Ascending aorta (tissue), 2 donors: ENCODE results near the gene NELL1. TPM values are rescaled to one million over a fixed set of nuclear protein-coding genes. Genes with fewer than 3 reads are reported as not detected.

Experiments
- DNase-seq, 2 donors: peaks; one replicate each; pipeline ENCODE4 v3.0.0-alpha.2; 2019; ENCODE audit warnings: low spot score in 2 of 2
- H3K27ac ChIP-seq, 2 donors: fragments of 200-600 bp; sonication (generic); one replicate each; pipeline ENCODE4 v1.5.1; 2016 to 2017; ENCODE audit warnings: mild to moderate bottlenecking in 1 of 2
- H3K27me3 ChIP-seq: fragments of 200-600 bp; sonication (generic); one replicate; pipeline ENCODE4 v1.5.1; 2017
- H3K36me3 ChIP-seq, 2 donors: fragments of 200-600 bp; sonication (generic); one replicate each; pipeline ENCODE4 v1.5.1; 2016
- H3K4me1 ChIP-seq, 2 donors: fragments of 200-600 bp; sonication (generic); one replicate each; pipeline ENCODE4 v1.5.1; 2016 to 2017; ENCODE audit warnings: mild to moderate bottlenecking in 1 of 2
- H3K4me3 ChIP-seq, 2 donors: fragments of 200-600 bp; sonication (generic); one replicate each; pipeline ENCODE4 v1.5.1; 2016 to 2017; ENCODE audit warnings: mild to moderate bottlenecking in 1 of 2
- H3K9me3 ChIP-seq, 2 donors: fragments of 200-600 bp; sonication (generic); one replicate each; pipeline ENCODE4 v1.5.1; 2016
- CTCF ChIP-seq, 3 experiments: fragments of 200-600 bp in 2 of 3; fragments of 450-650 bp in 1 of 3; sonication (generic) in 2 of 3; IDR thresholded peaks; one replicate each; pipeline ENCODE4 v1.5.1; 2016 to 2019; ENCODE audit warnings: antibody characterized with exemption in 3 of 3, mild to moderate bottlenecking in 1 of 3, moderate library complexity in 1 of 3
- intact Hi-C: fragments of 100-400 bp; cut with DNase I; formaldehyde crosslinking; loops from one replicate; pipeline ENCODE4 v1.15.1; 2023
- total RNA-seq: library from RNA; depleted of rRNA; stranded (reverse); fragments of >200 nt; gene quantifications from one replicate; pipeline ENCODE4 v1.1.0, GENCODE V29; 2016

The NELL1 gene
- total RNA-seq, 1 donor from 2014 or later: not detected

- Histone ChIP-seq H3K27me3 (no peaks in the 10 kb centered on the region), H3K27ac (no peak overlapping the region), H3K4me3 (no peak overlapping the region), H3K4me1 (no peaks in the 10 kb centered on the region), H3K36me3 (no peaks in the 10 kb centered on the region), H3K9me3 (no peaks in the 10 kb centered on the region)
- TF ChIP-seq CTCF (IDR thresholded peaks at IDR 0.05): no peak
- intact Hi-C loops: no loop called here
- no peak for DNase-seq
Observed at GRCh38 chr11:21485426-21485825, 816.0 kb downstream of the NELL1 start.

- Histone ChIP-seq H3K4me1 (no peaks in the 10 kb centered on the region), H3K4me3 (no peak overlapping the region), H3K27me3 (no peaks in the 10 kb centered on the region), H3K27ac (no peak overlapping the region), H3K36me3 (no peaks in the 10 kb centered on the region), H3K9me3 (no peaks in the 10 kb centered on the region)
- TF ChIP-seq CTCF (IDR thresholded peaks at IDR 0.05): no peak
- no peak for DNase-seq
- intact Hi-C loops: no loop called here
Observed at GRCh38 chr11:21489416-21490115, 820.2 kb downstream of the NELL1 start.

- H3K9me3 ChIP-seq: no peaks in the 10 kb centered on the region
- H3K27me3 ChIP-seq: no peaks in the 10 kb centered on the region
- no peaks in the 10 kb centered on the region for H3K4me1 ChIP-seq
- H3K4me3 ChIP-seq: no peak overlapping the region
- H3K27ac ChIP-seq: no peak overlapping the region
- intact Hi-C loops: no loop called here
- H3K36me3 ChIP-seq: no peaks in the 10 kb centered on the region
- DNase-seq: no peak
- TF ChIP-seq CTCF (IDR thresholded peaks at IDR 0.05): no peak
Observed at GRCh38 chr11:21492931-21493330, 823.5 kb downstream of the NELL1 start.

GRCh38 chr11:21494946-21495345 lies 825.6 kb downstream of the NELL1 start:
- Histone ChIP-seq H3K4me1 (no peaks in the 10 kb centered on the region), H3K4me3 (no peak overlapping the region), H3K36me3 (no peaks in the 10 kb centered on the region), H3K27me3 (no peaks in the 10 kb centered on the region), H3K27ac (no peak overlapping the region), H3K9me3 (no peaks in the 10 kb centered on the region)
- intact Hi-C loops: no loop called here
- no peak for DNase-seq
- TF ChIP-seq CTCF (IDR thresholded peaks at IDR 0.05): no peak

- no peak overlapping the region for H3K4me3 ChIP-seq
- H3K27ac ChIP-seq: no peak overlapping the region
- intact Hi-C loops: no loop called here
- H3K9me3 ChIP-seq: no peaks in the 10 kb centered on the region
- TF ChIP-seq CTCF (IDR thresholded peaks at IDR 0.05): no peak
- no peaks in the 10 kb centered on the region for H3K27me3 ChIP-seq
- no peaks in the 10 kb centered on the region for H3K4me1 ChIP-seq
- DNase-seq: no peak
- H3K36me3 ChIP-seq: no peaks in the 10 kb centered on the region
Observed at GRCh38 chr11:21495879-21496278, 826.5 kb downstream of the NELL1 start.

GRCh38 chr11:21501245-21501644 lies 831.9 kb downstream of the NELL1 start:
- Histone ChIP-seq H3K4me1 (no peaks in the 10 kb centered on the region), H3K36me3 (no peaks in the 10 kb centered on the region), H3K27ac (no peak overlapping the region), H3K9me3 (no peaks in the 10 kb centered on the region), H3K4me3 (no peak overlapping the region), H3K27me3 (no peaks in the 10 kb centered on the region)
- no peak for TF ChIP-seq CTCF (IDR thresholded peaks at IDR 0.05)
- no peak for DNase-seq
- intact Hi-C loops: no loop called here
